GM12801 (cell line): ENCODE data around the gene GATB.

Experiments
- TF ChIP-seq, protein P1 (sequence below): IDR thresholded peaks from one replicate; pipeline ENCODE4 v1.5.1; 2011; ENCODE audit warnings: control low read depth; ENCODE audit not compliant: insufficient read length; ENCODE audit errors: extremely low read depth

Gene GATB

DNA sequence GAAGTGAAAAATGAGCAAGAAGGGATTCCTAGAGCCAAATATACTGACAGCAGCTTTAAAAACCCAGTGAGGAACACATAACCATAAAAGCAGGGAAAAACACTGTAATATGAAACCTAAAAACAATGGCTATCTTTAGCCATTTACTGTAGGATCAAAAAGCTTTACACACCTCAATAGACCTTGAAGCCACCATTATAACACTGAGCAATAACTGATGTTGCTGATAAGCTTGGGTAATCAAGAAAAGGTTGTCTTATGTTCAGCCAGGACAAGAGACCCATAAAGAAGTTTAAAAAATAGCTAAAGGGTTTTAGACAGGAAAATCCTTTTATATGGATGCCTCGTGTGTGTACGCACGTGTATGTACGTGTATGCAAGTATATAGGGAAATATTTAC, 16.9 kb downstream of the GATB start:
- TF ChIP-seq, protein P1, sequence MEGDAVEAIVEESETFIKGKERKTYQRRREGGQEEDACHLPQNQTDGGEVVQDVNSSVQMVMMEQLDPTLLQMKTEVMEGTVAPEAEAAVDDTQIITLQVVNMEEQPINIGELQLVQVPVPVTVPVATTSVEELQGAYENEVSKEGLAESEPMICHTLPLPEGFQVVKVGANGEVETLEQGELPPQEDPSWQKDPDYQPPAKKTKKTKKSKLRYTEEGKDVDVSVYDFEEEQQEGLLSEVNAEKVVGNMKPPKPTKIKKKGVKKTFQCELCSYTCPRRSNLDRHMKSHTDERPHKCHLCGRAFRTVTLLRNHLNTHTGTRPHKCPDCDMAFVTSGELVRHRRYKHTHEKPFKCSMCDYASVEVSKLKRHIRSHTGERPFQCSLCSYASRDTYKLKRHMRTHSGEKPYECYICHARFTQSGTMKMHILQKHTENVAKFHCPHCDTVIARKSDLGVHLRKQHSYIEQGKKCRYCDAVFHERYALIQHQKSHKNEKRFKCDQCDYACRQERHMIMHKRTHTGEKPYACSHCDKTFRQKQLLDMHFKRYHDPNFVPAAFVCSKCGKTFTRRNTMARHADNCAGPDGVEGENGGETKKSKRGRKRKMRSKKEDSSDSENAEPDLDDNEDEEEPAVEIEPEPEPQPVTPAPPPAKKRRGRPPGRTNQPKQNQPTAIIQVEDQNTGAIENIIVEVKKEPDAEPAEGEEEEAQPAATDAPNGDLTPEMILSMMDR: no peak

GRCh38 chr4:151743128-151743854, 17.5 kb downstream of the GATB start:
- TF ChIP-seq, protein P1: no peak

GRCh38 chr4:151738720-151739517, 21.9 kb downstream of the GATB start:
- TF ChIP-seq, protein P1: no peak

- TF ChIP-seq, protein P1: no peak
Measured at GRCh38 chr4:151736361-151736760, 24.4 kb downstream of the GATB start.

GRCh38 chr4:151729731-151730559, 30.9 kb downstream of the GATB start:
- TF ChIP-seq, protein P1: no peak

DNA sequence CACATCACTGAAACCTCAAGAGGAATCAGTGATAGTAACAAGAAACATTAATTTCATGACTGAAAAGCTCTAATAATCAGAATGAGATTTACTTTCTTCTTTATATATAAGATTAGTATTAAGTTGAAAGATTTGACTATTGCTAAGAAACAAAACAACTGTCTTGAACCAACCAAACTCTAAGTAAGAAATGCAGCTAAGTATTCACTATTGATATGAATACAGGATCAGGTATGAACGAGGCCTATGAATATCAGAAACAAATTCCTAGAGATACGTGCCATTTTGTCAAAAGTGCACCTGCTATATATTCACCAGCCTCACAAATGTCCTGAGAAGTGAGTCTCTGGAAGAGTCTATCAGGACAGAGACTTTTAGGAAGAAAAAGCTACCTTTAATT, 32.1 kb downstream of the GATB start:
- TF ChIP-seq, protein P1: no peak

DNA sequence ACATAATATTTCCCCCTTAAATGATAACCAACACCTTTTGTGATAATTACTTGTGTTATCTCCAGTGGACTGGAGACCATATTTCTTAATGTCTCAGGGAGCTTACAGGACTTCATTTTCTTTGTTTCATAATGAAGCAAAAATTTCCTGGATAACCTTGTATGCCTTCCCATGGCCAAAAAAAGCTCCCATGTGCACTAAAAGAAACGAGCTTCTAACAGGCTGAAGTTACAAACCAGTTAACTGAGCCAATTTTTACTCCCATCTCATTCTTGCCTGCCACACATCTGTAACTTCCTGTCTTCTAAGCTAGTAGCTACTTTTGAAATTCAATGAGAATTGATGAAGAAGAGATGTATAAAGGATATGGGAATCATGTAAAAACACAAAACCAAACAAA, 32.8 kb downstream of the GATB start:
- TF ChIP-seq, protein P1: no peak
